ENCODE results near the gene ALG12.
"Not testable (repeated sequence)": the region's sequence is repeated elsewhere in the genome, so short reads cannot be mapped to it uniquely, and the experiment has no call there.

Gene ALG12

GRCh38 chr22:49866134-49866533 is 52.1 kb downstream of the ALG12 start:
- no peak for DNase-seq (ENCODE audit: low spot score)

DNA sequence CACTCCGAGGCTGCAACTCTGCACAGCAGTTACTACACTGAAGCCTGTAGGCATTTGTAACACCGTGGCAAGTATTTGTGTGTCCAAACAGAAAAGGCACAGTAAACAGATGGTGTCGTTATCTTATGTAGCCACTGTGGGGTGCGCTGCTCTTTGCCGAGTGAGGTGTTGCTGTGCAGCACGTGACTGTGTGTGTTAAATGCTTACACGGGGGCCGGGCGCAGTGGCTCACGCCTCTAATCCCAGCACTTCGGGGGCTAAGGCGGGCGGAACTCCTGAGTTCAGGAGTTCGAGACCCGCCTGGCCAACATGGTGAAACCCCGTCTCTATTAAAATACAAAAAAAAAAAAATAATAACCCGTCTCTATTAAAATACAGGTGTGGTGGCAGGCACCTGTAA is 53.1 kb downstream of the ALG12 start:
- no peak for DNase-seq (ENCODE audit: low spot score)

DNA sequence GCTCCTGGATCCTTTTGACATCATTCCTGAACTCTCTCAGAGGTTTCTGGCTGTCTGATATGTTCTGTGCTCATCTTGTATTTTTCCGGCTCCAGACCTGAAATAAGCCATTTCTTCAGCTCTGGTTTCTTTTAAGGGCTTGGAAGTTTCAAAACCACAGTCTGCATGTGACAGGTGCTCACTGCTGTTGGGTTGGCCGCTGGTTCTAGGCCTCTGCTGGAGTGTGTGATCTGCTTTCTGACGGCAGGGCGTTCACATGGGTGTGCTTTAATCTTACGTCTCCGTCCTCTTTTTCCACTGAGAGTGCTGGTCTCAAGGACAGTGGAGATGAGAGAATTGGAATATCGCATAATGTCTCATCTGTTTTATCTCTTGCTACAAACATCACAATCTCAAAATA is 54.3 kb downstream of the ALG12 start:
- DNase-seq (ENCODE audit: low spot score): no peak

DNA sequence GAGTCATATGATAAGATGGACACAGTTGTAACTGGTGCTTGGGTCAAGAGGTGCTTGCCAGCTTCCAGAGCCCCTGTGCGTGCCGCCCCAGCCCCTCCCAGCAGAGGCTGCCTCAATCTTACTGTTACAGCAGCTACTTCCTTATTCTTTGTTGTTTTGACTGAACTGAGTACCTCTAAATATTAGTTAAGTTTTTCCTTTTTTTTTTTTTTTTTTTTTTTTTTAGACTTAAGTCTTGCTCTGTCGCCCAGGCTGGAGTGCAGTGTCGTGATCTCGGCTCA is 55.8 kb downstream of the ALG12 start:
- no peak for DNase-seq (ENCODE audit: low spot score)

GRCh38 chr22:49861642-49862495 is 56.4 kb downstream of the ALG12 start:
- DNase-seq (ENCODE audit: low spot score): no peak

DNA sequence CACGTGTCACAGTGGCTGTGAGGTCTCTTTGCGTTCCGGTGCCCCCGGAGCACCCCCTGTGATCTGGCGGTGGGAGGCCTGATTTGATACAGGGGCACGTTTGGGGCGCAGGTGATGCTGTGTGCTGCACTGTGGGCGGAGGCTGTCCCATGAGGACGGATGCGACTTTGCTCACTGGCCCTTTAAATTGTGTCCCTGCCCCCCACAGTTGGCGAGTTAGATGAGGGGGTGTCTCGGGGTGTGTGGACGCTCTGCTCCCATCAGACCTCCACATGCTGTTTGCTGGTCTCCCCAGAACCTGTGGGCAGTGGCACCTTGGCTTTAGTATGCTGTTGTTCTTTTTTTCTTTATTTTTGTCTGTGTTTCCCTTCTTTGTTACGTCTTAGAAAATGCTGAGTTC is 59.4 kb downstream of the ALG12 start:
- DNase-seq (ENCODE audit: low spot score): no peak

DNA sequence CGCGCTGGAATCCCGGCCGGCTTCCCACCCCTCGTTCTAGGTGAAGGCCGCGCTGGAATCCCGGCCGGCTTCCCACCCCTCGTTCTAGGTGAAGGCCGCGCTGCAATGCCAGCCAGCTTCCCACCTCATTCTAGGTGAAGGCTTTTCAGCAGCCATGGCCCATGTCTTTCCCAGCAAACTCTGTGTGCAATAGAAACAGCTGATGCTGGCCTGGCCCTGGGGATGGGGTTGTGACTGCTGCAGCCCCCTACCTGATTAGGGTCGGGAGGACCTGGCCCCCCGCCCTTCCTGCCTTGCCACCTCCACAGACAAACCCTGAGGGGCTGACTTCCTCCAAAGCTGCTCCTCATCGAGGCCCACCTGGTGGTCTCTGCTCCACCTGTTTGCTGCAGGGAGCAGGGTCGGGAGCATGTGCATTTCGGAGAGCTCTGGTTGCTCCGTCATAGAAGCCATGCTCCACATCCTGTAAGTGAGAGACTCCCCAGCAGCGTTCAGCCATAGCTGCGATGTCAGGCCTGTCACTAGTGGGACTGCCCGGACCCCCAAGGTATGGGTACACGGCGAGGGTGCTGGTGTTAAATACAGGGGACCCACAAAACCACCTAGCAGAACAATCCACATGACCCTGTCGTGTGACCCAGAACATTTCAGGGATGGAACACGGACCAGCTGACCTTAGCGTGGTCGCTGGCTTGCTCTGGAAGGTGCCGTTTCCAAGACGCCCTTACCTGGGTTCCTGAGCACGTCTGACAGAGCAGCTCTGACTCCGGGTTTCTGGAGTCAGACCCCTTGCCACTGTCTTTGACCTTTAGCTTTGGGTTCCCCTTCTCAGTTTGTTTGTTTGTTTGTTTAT is 61.2 kb downstream of the ALG12 start:
- no peak for DNase-seq (ENCODE audit: low spot score)

DNA sequence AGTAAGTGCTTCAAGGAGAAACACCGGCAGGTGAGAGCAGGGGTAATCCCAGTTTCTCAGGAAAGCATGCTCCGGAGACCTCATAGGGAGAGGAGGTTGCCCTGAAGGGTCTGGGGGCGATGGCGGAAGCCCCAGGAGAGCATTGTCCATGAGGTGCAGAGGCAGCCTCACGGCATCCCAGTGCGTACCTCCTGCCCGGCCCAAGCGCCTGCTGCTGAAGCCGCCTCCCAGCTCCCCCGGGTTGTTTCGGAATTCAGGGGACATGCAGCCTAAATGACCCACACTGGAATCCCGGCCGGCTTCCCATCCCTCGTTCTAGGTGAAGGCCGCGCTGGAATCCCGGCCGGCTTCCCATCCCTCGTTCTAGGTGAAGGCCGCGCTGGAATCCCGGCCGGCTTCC is 61.9 kb downstream of the ALG12 start:
- DNase-seq (ENCODE audit: low spot score): no peak

DNA sequence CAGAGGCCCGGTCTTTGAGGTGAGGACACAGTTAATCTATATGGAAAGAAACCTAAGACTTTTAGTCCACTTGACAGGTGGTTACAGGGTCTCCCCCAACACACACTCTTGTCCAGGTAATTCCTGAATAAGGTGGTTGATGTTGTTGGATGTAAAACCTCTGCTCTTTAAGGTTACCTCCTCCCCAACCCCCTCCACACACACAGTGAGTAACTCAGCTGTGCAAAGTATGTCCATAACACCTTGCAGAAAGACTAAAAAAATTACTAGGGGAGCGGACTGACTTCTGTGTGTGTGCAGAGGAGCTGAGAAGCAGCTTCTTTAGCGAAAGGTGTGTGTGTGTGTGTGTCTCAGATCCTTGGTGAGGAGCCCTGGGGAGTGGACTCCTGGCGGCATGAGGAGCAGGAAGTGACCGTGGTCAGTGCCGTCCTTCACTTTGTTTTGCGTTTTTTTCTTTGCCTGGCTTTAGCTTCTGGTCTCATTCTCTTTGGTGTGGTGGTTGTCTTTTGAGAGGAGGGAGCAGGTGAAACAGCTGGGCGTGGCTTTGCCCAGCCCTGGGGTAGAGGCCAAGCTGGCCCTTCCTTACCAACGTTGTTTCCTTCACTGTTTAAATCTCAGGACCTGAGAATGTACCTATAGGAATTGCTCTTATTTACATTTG is 62.9 kb downstream of the ALG12 start:
- DNase-seq (ENCODE audit: low spot score): no peak

DNA sequence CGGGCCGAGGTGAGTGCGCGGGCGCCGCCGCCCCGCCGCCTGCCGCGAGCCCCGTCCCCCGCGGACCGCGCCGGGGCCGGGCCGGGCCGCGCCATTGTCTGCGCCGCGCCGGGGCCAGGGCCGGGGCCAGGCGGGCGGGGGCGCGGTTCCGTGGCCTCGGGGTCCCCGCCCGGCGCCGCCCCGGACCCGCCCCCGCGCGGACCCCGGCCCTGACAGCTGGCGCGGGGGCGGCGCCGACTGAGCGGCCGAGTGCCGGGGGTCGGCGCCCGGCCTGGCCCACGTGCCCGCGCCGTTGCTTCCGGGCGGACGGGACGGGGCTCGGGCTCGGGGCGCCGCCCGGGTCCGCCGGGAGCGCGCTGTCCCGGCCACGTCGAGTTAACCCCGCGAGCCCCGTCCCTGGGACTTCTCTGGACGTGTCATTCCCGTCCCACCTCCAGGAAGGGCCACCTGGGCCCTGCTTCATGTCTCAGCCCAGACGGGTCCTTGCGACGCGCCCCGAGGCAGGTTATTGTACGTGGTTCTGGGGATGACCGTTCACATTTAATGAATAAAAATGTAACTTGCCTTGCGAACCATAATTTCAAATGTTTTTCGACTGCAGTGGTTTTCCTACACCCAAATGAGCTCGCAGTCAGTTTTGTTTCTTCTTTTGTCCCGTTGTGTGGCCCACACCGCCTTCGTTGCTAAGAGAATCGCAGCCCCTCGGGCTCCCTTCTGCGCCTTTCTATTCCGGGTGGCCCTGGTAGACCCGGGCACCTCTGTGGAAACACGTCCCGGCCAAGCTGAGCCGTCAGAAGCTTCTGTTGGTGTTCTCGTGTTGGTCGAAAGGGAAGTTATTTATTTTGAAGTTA is 64.0 kb downstream of the ALG12 start:
- no peak for DNase-seq (ENCODE audit: low spot score)

DNA sequence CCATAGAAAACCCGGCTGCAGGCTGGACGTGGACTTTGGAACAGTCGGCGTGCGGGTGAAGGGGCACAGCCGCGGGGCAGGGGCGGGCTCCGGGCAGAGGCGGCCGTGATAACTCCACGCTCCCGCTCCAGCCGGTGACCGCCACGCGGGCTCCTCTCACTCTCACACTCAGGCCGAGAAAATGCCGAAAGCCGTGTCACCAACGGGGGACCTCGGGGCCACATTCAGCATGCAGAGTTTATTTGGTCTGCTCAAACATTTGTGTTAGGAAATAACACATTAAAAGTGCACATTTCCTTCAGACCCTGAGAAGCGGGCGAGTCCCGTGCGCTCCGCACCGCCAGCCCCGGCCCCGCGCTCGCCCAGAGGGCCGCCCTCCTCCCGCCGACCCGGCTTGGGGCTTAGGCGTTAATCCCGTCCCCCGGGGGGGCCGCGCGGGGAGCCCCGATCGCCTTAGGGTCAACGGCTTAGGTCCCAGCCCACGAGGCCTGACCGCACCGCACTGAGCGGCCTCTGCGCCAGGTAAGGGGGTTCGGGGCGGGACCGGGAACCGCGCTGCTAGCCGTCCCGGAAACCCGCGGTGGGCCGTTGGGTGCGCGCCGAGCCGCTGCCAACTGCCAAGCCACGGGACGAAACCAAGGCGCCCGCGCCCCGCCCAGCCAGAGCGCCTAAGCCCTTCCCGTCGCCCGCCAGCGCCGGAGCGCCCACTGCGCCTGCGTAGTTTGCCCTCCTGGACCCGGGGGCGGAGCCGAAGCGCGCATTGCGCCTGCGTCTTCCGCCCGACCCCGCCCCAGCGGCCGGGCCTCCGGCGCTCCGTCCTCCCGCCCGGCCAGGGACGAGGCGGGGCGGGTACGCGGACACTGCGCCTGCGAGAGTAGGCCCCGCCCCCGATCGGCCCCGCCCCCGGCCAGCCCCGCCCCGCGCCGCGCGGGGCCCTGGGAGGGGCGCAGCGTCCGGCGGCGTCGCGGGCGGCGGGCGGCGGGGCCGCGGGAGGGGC is 65.0 kb downstream of the ALG12 start, which contains the start of gene ZBED4:
TSS of gene ZBED4 (plus strand) at position 947 of the 997 bp plus-strand sequence. CDS start 29,819 bp downstream, outside the sequence.
- DNase-seq (ENCODE audit: low spot score): peak; percentile 96

DNA sequence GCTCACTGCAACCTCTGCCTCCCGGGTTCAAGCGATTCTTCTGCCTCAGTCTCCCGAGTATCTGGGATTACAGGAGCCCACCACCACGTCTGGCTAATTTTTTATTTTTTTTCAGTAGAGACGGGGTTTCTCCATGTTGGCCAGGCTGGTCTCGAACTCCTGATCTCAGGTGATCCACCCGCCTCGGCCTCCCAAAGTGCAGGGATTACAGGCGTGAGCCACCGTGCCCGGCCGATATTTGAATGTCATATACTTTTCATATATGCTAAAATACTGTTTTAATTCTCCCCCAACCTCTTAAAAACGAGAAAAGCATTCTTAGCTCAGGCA is 65.7 kb downstream of the ALG12 start:
- not testable (repeated sequence) for DNase-seq (ENCODE audit: low spot score)

GRCh38 chr22:49850959-49851802 is 67.1 kb downstream of the ALG12 start:
- DNase-seq (ENCODE audit: low spot score): no peak
